OCI-LY3 (cell line): ENCODE data around the gene FSIP1.

ENCODE experiments used
- H2AFZ ChIP-seq: fragments of 200-600, 300-600 bp; shearing (Covaris generic); 2 replicates; pipeline ENCODE4 v1.6.0; 2014; ENCODE audit warnings: antibody characterized with exemption, low read depth, low read length
- H3K27ac ChIP-seq: fragments of 200-600, 300-600 bp; sonication (generic); 2 replicates; pipeline ENCODE4 v1.5.1; 2014; ENCODE audit warnings: mild to moderate bottlenecking, low read length, moderate library complexity, mixed read lengths
- H3K27me3 ChIP-seq: fragments of 200-600, 300-600 bp; sonication (generic); 2 replicates; pipeline ENCODE4 v1.6.1; 2014; ENCODE audit warnings: low read depth, low read length, mixed read lengths
- H3K36me3 ChIP-seq: fragments of 200-600, 300-600 bp; sonication (generic); replicated peaks from 2 replicates; pipeline ENCODE3; 2014; ENCODE audit warnings: low read depth, low read length, mixed read lengths
- H3K4me1 ChIP-seq: fragments of 300-600, 200-600 bp; sonication (generic); 2 replicates; pipeline ENCODE4 v1.6.1; 2014; ENCODE audit warnings: low read length, mixed read lengths
- H3K4me2 ChIP-seq: fragments of 200-600, 300-600 bp; sonication (generic); 2 replicates; pipeline ENCODE4 v1.6.1; 2014; ENCODE audit warnings: low read length, mixed read lengths
- H3K4me3 ChIP-seq: fragments of 300-600, 200-600 bp; sonication (generic); 2 replicates; pipeline ENCODE4 v1.5.1; 2014; ENCODE audit warnings: antibody characterized with exemption, mild to moderate bottlenecking, low read length, moderate library complexity
- H3K79me2 ChIP-seq: fragments of 300-600, 200-600 bp; shearing (Covaris generic); 2 replicates; pipeline ENCODE4 v1.6.1; 2014; ENCODE audit warnings: mild to moderate bottlenecking, low read length, mixed read lengths
- H3K9ac ChIP-seq: fragments of 300-600, 200-600 bp; shearing (Covaris generic); 2 replicates; pipeline ENCODE4 v1.6.0; 2014; ENCODE audit warnings: mild to moderate bottlenecking, low read length, moderate library complexity
- H3K9me3 ChIP-seq: fragments of 200-600, 300-600 bp; shearing (Covaris generic); 2 replicates; pipeline ENCODE4 v1.6.1; 2014; ENCODE audit warnings: low read length, mixed read lengths; ENCODE audit not compliant: insufficient read depth
- H4K20me1 ChIP-seq: fragments of 200-600, 300-600 bp; sonication (generic); 2 replicates; pipeline ENCODE4 v1.6.1; 2016; ENCODE audit warnings: low read length, mixed read lengths; ENCODE audit not compliant: insufficient read depth
- CTCF ChIP-seq: fragments of 200-600, 300-600 bp; sonication (generic); IDR thresholded peaks from 2 replicates; pipeline ENCODE4 v1.5.1; 2014; ENCODE audit warnings: antibody characterized with exemption, low read length, low read depth
- EZH2phosphoT487 ChIP-seq: fragments of 200-600 bp; shearing (Covaris generic); IDR thresholded peaks from 2 replicates; pipeline ENCODE4 v1.6.1; 2018; ENCODE audit warnings: antibody characterized with exemption, mixed run types, low read depth

FSIP1 gene

GRCh38 chr15:39663704-39664250 is 118.9 kb downstream of the FSIP1 start:
- Histone ChIP-seq H3K4me2 (no peak overlapping the region), H3K9me3 (no peaks in the 10 kb centered on the region; the same call in 1 of the 2 replicates), H3K27ac (no peak overlapping the region), H2AFZ (no peak overlapping the region), H3K4me1 (no peaks in the 10 kb centered on the region), H4K20me1 (no peaks in the 10 kb centered on the region), H3K36me3 (no peaks in the 10 kb centered on the region), H3K9ac (no peak overlapping the region), H3K4me3 (no peak overlapping the region), H3K27me3 (no peaks in the 10 kb centered on the region), H3K79me2 (no peaks in the 10 kb centered on the region)
- TF ChIP-seq EZH2phosphoT487 (no peak), CTCF (no peak)

- Histone ChIP-seq H3K79me2 (no peaks in the 10 kb centered on the region), H3K27me3 (no peaks in the 10 kb centered on the region), H3K9ac (no peak overlapping the region), H3K27ac (no peak overlapping the region), H3K4me3 (no peak overlapping the region), H4K20me1 (no peaks in the 10 kb centered on the region), H2AFZ (no peak overlapping the region), H3K4me2 (no peak overlapping the region), H3K9me3 (no peaks in the 10 kb centered on the region; the same call in 1 of the 2 replicates), H3K36me3 (no peaks in the 10 kb centered on the region), H3K4me1 (no peaks in the 10 kb centered on the region)
- TF ChIP-seq CTCF (no peak), EZH2phosphoT487 (no peak)
These were observed 120.9 kb downstream of the FSIP1 start for GRCh38 chr15:39661776-39662175.

- Histone ChIP-seq H3K9me3 (no peaks in the 10 kb centered on the region; the same call in 1 of the 2 replicates), H3K4me1 (no peaks in the 10 kb centered on the region), H3K4me3 (no peak overlapping the region), H2AFZ (no peak overlapping the region), H3K4me2 (no peak overlapping the region), H3K9ac (no peak overlapping the region), H4K20me1 (no peaks in the 10 kb centered on the region), H3K27me3 (no peaks in the 10 kb centered on the region), H3K27ac (no peak overlapping the region), H3K79me2 (no peaks in the 10 kb centered on the region), H3K36me3 (no peaks in the 10 kb centered on the region)
- TF ChIP-seq CTCF (no peak), EZH2phosphoT487 (no peak)
These were observed 123.9 kb downstream of the FSIP1 start for GRCh38 chr15:39658740-39659139.

DNA sequence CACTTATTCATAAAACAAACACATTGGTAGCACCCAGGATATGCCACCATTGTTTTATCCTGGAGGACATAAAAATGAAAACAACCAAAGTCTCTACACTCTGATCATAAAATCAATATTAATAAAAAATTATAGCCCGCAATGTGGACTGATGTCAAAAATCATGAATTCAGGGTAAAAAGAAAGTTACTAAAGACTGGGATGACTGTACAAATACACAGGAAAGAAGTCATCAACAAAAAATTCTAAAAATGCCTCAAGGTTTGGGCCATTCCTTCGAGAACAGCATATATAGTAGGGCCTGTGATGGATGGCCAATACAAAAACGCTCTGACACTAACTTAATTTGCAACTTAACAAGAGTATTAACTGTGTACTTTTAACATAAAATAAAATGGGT is 125.0 kb downstream of the FSIP1 start:
- Histone ChIP-seq H3K4me2 (no peak overlapping the region), H3K4me1 (no peaks in the 10 kb centered on the region), H3K27me3 (no peaks in the 10 kb centered on the region), H3K9me3 (no peaks in the 10 kb centered on the region; the same call in 1 of the 2 replicates), H3K79me2 (no peaks in the 10 kb centered on the region), H4K20me1 (no peaks in the 10 kb centered on the region), H3K4me3 (no peak overlapping the region), H3K36me3 (no peaks in the 10 kb centered on the region), H3K27ac (no peak overlapping the region), H3K9ac (no peak overlapping the region), H2AFZ (no peak overlapping the region)
- TF ChIP-seq EZH2phosphoT487: no peak
- no peak for TF ChIP-seq CTCF
